HEK293T (cell line): ENCODE measurements around the gene TCF7L1.

Experiments
- CTCF ChIA-PET: fragments of 350-600 bp; formaldehyde crosslinking; extraction: SDS; loops from one replicate; lab custom pipeline; 2021; ENCODE audit warnings: antibody characterized with exemption, inconsistent platforms; lab: Yijun Ruan, JAX
- POLR2A ChIA-PET: fragments of 350-600 bp; formaldehyde crosslinking; extraction: SDS; loops from one replicate; lab custom pipeline; 2020; ENCODE audit warnings: antibody characterized with exemption, inconsistent platforms; lab: Yijun Ruan, JAX
- DNase-seq: peaks from one replicate; pipeline ENCODE4 v3.0.0; 2012; ENCODE audit warnings: mixed read lengths; ENCODE audit errors: extremely low spot score
- ARNT ChIP-seq: fragments of 450-650 bp; IDR thresholded peaks from 2 replicates; pipeline ENCODE4 v1.6.1; 2017; ENCODE audit warnings: mild to moderate bottlenecking
- BHLHE40 ChIP-seq: fragments of 450-650 bp; IDR thresholded peaks from 2 replicates; pipeline ENCODE4 v1.6.1; 2016; ENCODE audit warnings: mild to moderate bottlenecking, moderate library complexity, borderline replicate concordance
- CTBP1 ChIP-seq: fragments of 450-650 bp; IDR thresholded peaks from 2 replicates; pipeline ENCODE4 v1.6.1; 2016; ENCODE audit warnings: borderline replicate concordance
- ELF4 ChIP-seq: fragments of 450-650 bp; IDR thresholded peaks from 2 replicates; pipeline ENCODE4 v1.6.1; 2017; ENCODE audit warnings: antibody characterized with exemption
- FOXA1 ChIP-seq: fragments of 450-650 bp; IDR thresholded peaks from 2 replicates; pipeline ENCODE4 v1.6.1; 2016; ENCODE audit warnings: mild to moderate bottlenecking
- FOXK2 ChIP-seq: fragments of 450-650 bp; IDR thresholded peaks from 2 replicates; pipeline ENCODE4 v1.6.1; 2016; ENCODE audit warnings: mild to moderate bottlenecking
- FOXM1 ChIP-seq: fragments of 450-650 bp; IDR thresholded peaks from 2 replicates; pipeline ENCODE4 v1.6.1; 2017; ENCODE audit warnings: mild to moderate bottlenecking, borderline replicate concordance
- HDGF ChIP-seq: fragments of 450-650 bp; IDR thresholded peaks from 2 replicates; pipeline ENCODE4 v1.6.1; 2017; ENCODE audit warnings: antibody characterized with exemption, borderline replicate concordance
- L3MBTL2 ChIP-seq: fragments of 450-650 bp; conservative IDR thresholded peaks from 2 replicates; pipeline ENCODE4 v1.6.1; 2016; ENCODE audit warnings: mild to moderate bottlenecking
- LEF1 ChIP-seq: fragments of 450-650 bp; IDR thresholded peaks from 2 replicates; pipeline ENCODE4 v1.6.1; 2017; ENCODE audit warnings: mild to moderate bottlenecking, borderline replicate concordance
- NFRKB ChIP-seq: fragments of 450-650 bp; IDR thresholded peaks from 2 replicates; pipeline ENCODE4 v1.6.1; 2016; ENCODE audit warnings: mild to moderate bottlenecking, moderate library complexity
- PKNOX1 ChIP-seq: fragments of 450-650 bp; IDR thresholded peaks from 2 replicates; pipeline ENCODE4 v1.6.1; 2016
- SP1 ChIP-seq: fragments of 450-650 bp; IDR thresholded peaks from 2 replicates; pipeline ENCODE4 v1.6.1; 2017
- SUZ12 ChIP-seq: fragments of 450-650 bp; IDR thresholded peaks from 2 replicates; pipeline ENCODE4 v1.6.1; 2016; ENCODE audit warnings: mild to moderate bottlenecking
- TARDBP ChIP-seq: fragments of 450-650 bp; IDR thresholded peaks from 2 replicates; pipeline ENCODE4 v1.6.1; 2016
- ZNF384 ChIP-seq: fragments of 450-650 bp; IDR thresholded peaks from 2 replicates; pipeline ENCODE4 v1.6.1; 2016

The TCF7L1 gene

GRCh38 chr2:85173909-85174308, 40.7 kb downstream of the TCF7L1 start:
- no peak for TF ChIP-seq CTBP1
- no peak for TF ChIP-seq NFRKB
- TF ChIP-seq SP1: no peak
- TF ChIP-seq PKNOX1: no peak
- no peak for DNase-seq
- ChIA-PET POLR2A (no interaction called here), CTCF (no interaction called here)

- no peak for DNase-seq
- ChIA-PET CTCF (no interaction called here), POLR2A (no interaction called here)
- TF ChIP-seq FOXM1: no peak
- TF ChIP-seq FOXK2: no peak
- TF ChIP-seq SP1: no peak
- TF ChIP-seq HDGF: no peak
- TF ChIP-seq NFRKB: no peak
- TF ChIP-seq BHLHE40: no peak
- TF ChIP-seq CTBP1: no peak
- TF ChIP-seq TARDBP: no peak
- no peak for TF ChIP-seq ZNF384
- TF ChIP-seq SUZ12: no peak
- TF ChIP-seq FOXA1: no peak
- TF ChIP-seq L3MBTL2: no peak
- no peak for TF ChIP-seq ELF4
- no peak for TF ChIP-seq LEF1
- TF ChIP-seq PKNOX1: no peak
- no peak for TF ChIP-seq ARNT
Measured at GRCh38 chr2:85174943-85175342, 41.8 kb downstream of the TCF7L1 start.

GRCh38 chr2:85175369-85176299, 42.4 kb downstream of the TCF7L1 start:
- TF ChIP-seq FOXM1: no peak
- TF ChIP-seq ZNF384: no peak
- TF ChIP-seq PKNOX1: no peak
- TF ChIP-seq ARNT: no peak
- no peak for TF ChIP-seq CTBP1
- TF ChIP-seq BHLHE40: no peak
- no peak for TF ChIP-seq ELF4
- no peak for TF ChIP-seq NFRKB
- TF ChIP-seq L3MBTL2: no peak
- no peak for TF ChIP-seq TARDBP
- TF ChIP-seq LEF1: no peak
- no peak for TF ChIP-seq SUZ12
- TF ChIP-seq FOXA1: no peak
- no peak for TF ChIP-seq SP1
- TF ChIP-seq FOXK2: no peak
- TF ChIP-seq HDGF: no peak
- ChIA-PET POLR2A (interaction anchor here (0.6 kb wide), 1 partner anchor 25 kb away, joined by 3 read pairs; no protein-coding TSS in a partner anchor), CTCF (interaction anchor here (0.6 kb wide), 2 partner anchors 10 to 38 kb away, joined by 3 to 4 read pairs; no protein-coding TSS in a partner anchor)
- no peak for DNase-seq

- DNase-seq: no peak
- CTCF ChIA-PET: interaction anchor here (1.0 kb wide), 1 partner anchor 9 kb away, joined by 3 read pairs; no protein-coding TSS in a partner anchor
- POLR2A ChIA-PET: interaction anchor here (1.2 kb wide), 1 partner anchor 110 kb away, joined by 3 read pairs; no protein-coding TSS in a partner anchor
- TF ChIP-seq FOXA1: no peak
- no peak for TF ChIP-seq NFRKB
- TF ChIP-seq FOXK2: no peak
- no peak for TF ChIP-seq ARNT
- no peak for TF ChIP-seq FOXM1
- TF ChIP-seq CTBP1: no peak
Measured at GRCh38 chr2:85177031-85177824, 44.0 kb downstream of the TCF7L1 start.

- DNase-seq: no peak
- ChIA-PET CTCF (interaction anchor here (1.0 kb wide), 1 partner anchor 8 kb away, joined by 3 read pairs; no protein-coding TSS in a partner anchor), POLR2A (interaction anchor here (1.2 kb wide), 1 partner anchor 111 kb away, joined by 3 read pairs; no protein-coding TSS in a partner anchor)
- no peak for TF ChIP-seq FOXA1
- TF ChIP-seq ZNF384: no peak
- no peak for TF ChIP-seq ELF4
- no peak for TF ChIP-seq FOXK2
- no peak for TF ChIP-seq HDGF
- TF ChIP-seq PKNOX1: no peak
- TF ChIP-seq CTBP1: no peak
- no peak for TF ChIP-seq NFRKB
- TF ChIP-seq L3MBTL2: no peak
- no peak for TF ChIP-seq BHLHE40
- TF ChIP-seq SUZ12: no peak
- no peak for TF ChIP-seq TARDBP
- no peak for TF ChIP-seq LEF1
- no peak for TF ChIP-seq ARNT
Measured at GRCh38 chr2:85178154-85178553, 45.0 kb downstream of the TCF7L1 start.
